ENCODE data around the gene SMO.

The SMO gene

DNA sequence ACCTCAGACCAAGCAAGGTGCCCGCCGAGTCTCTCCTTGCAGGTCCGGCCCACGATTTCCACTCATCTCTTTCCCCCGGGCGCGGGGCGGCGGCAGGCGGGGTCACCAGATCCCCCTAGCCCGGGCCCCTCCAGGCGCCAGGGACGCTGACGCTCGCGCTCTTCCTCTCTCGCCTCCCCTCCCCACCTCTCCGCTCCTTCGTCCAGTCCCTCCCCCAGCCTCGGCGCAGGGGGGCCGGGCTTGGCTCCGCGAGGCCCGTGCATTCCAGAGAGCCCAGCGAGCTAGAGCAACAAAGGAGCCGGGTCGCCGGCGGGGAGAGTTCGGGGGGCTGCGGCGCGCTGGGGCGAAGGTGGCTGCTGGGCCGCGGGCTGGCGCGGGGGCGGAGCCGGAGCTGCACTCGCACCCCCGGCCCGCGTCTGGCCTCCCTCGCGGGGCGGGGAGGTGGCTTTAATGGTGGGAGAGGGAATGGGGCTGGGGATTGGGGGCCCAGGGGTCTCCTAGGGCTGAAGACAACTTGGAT, at the start of gene SMO:
SMO (plus strand) TSS at position 262 of the 520 bp plus-strand sequence. CDS start 519 bp downstream, outside the sequence.
- DNase-seq (ENCODE audit: low read depth) = no peak

DNA sequence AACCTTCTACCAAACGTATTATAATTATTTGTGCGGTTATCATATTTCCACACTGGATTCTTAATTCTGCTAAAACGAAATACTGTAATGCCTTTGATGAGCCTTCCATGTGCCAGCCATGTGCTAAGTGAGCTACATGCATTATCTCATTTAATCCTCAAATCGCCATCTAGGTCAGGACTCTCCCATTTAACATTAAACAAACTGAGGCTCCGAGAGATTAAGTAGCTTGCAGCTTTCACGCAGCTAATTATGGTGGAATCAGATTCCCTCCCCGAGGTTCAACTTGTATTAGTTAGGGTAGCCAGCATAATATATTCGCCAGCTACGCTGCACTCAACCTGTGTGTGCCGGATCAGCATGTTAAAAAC, 44.7 kb upstream of the SMO start:
- no peak for DNase-seq (ENCODE audit: low read depth)

DNA sequence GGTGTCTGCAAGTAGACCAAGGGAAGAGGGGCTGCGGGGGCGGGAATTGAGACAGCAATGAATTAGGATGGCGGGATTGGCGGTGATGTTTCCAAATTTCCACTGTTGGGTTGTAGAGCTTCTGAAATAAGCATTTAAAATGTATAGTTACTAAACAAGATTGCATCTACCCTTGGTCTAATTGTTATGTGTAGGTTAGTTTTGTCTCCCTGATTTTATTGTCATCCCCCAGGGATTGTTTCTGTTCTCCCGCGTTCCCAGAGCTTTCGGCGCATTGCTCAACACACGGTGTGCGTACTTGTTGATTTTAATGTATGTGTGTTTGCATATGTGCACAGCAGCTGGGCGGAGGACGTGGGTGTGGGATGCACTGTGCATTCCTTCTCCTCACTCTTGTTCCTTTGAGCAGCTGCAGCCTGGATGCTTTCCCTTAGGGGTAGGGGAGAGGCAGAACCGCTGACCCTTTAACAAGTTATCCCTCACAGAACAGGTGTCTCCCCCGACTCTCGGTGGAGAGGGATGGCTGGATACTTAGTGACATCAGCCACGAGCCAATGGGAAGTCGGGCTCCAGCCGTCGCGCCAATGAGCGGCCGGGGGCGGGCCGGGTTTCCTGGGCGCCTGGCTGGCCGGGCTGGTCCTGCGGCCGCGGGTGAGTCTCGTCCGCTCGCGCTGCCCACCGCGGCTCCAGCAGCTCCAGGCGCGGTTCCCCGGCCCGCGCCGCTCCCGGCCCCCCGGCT, 44.2 kb upstream of the SMO start, which contains the start of gene TSPAN33:
TSPAN33 (plus strand) TSS at position 613 of the 739 bp plus-strand sequence. CDS start 274 bp downstream, outside the sequence.
- peak; percentile 37 for DNase-seq (ENCODE audit: low read depth)

DNA sequence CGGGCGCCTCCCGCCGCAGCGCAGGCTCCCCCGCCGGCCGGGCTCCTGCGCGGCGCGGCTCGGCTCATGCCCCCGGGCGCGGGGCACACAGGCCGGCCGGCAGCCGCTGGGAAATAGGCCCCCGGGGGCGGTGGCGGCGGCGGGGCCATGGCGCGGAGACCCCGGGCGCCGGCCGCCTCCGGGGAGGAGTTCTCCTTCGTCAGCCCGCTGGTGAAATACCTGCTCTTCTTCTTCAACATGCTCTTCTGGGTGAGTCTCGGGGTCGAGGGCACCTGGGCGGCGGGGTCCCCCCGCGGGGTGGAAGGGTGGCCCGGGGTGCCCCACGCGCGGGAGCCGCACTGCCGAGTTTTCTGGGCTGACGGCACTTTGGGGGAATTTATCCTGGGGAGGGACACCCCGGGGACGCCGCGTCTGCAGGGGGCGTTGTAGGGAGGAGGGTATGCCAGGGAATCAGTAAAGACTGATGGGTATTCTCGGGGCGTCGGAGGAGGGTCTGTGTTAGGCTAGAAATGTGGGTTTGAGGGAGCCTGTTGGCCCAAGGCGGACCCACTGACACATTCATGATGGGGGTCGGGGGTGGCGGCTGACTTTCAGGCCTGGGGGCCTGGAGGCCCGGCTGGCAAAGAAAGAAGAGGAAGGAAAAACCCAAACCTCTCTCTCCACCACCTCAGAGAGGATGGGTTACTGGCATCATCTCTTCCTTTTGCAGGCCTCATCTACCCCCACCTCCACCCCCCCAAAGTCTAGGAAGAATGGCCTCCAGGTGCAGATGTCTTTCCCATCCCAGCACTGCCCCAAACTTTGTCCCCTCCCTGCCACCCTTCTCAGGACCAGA, 43.4 kb upstream of the SMO start:
- peak; percentile 15 for DNase-seq (ENCODE audit: low read depth)

DNA sequence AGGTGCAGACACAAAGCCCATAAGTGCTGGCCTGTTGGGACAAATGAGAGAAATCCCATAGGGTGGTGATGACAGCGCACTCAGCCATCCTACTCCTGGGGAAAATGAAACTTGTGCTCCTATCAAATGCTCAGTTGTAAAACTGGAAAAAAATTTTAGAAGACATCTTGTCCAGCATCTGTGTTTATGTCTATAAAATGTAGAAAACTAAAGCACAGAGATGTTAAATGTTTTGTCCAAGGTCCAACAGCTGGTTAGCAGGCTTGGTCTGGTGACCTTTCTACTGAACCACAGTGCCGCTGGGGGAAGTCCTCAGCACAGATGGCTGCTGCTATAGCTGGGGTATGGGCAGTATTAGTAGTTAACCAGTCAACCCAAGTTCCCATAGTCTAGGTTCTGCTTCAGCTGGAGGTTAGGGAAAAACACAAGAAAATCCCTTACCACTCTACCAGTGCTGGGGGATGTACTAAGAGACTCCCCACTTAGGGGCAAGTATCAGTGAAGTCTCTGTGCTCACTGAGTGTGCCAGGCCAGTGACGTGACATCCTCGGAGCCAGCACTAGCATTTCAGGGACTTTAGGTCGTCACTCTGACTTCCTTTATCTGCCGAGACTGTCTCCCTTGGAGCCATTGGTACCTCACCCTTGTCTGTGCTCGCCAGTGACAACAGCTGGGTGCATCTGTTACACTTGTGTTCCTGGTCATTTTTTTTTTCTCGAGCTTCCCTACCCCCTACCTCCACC, 42.0 kb upstream of the SMO start:
- DNase-seq (ENCODE audit: low read depth) = no peak

DNA sequence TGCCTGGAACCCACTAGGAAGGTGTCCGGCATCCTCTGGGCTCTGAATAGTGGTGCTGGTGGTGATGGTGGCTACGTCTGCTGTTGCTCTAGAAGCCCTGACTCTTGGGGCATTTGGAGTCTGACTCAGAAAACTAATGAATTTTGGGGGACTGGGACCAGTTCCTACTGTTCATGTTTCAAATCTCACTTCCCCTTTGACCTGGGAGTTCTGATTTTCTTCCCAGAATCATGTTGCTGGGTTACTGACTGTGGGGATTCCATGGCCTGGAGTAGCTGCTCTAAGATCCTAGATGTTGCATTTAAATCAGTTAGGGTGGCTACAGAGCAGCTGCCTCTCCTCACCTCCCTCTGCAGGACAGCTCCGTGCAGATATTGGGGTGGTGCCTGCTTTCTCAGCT, 40.7 kb upstream of the SMO start:
- no peak for DNase-seq (ENCODE audit: low read depth)

DNA sequence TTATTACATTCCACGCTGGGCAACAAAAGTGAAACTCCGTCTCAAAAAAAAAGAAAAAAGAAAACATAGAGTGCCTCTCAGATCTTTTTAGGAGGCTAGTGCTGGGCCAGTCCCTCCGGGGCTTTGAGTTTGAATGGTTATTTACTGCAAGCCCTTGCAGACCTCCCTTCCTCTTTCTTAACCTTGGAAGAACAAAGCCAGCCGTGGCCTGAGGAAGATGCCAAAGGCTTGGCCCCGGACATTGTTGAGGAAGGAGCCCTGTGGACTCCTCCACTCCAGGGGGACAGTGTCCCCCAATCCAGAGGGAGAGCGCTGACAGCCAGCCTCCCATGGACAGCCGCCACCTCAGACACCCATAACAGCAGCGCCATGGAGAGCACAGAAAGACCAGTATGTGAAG, 38.9 kb upstream of the SMO start:
- no peak for DNase-seq (ENCODE audit: low read depth)

DNA sequence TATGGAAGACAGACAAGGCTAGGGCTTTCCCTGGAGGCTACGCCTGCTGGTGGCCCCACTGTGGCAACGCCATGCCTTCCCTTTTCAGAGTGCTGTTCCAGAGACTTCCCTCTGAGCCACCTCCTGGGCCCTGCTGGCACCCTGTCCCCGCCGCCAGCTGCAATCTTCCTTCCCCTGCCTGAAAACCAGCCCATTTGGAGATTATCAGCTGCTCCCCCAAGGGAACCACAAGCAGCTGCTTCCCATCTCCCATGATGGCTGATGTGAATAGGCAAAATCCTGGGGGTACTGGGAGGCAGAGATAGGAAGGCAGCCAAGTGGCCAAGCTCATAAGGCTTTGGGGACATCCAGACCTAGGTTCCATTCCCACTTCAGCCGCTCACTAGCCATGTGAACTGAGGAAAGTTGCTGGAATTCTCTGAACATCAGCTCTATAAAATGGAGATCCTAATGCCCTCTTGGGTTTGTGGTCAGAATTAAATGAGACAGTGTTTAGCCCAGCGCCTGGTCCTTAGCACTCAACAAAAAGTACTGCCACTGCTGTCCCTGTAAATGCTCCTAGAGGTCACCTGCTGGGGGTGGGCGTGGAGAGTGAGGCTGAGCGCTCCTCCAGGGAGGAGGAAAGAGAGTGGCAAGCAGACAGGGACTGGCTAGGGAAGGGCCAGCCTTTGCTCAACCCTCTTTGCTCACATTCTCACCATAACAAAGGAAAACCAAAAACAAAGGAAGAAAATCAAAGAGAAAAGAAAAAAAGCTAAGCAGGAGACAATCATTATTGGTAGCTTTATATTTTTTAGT, 38.0 kb upstream of the SMO start:
- DNase-seq (ENCODE audit: low read depth) = no peak

DNA sequence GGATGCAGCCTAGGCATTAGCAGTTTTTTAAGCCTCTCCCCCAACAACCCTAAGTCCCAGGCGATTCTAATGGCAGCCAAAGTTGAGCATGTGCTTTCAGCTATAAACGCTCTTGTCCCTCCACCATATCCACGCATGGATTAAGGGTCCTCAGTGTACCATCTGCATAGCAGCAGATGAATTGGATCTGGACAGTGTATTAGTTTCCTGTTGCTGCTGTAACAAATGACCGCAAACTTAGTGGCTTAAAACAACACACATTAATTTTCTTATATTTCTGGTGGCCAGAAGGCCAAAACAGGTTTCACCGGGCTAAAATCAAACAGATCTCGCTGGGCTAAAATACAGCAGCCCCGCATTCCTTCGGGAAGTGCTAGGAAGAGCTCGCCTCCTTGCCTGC, 30.8 kb upstream of the SMO start:
- no peak for DNase-seq (ENCODE audit: low read depth)

DNA sequence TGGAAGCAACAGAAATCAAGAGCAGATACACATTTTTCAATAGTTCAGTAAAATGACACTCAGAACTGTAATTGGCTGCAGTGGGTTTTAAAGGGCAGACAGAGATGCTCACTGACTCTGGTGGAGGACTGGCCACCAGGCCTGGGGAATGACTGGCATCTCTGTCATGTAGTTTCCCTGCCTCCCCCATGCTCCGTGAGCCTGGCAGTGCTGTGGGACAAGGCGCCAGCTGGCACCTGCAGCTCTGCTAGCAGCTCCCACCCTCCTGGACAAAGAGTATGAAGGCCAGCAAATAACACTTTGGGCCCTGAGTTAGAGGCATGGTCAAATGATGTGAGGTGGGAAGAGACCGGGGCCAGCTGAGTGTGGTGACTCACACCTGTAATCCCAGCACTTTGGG, 28.9 kb upstream of the SMO start:
- no peak for DNase-seq (ENCODE audit: low read depth)

DNA sequence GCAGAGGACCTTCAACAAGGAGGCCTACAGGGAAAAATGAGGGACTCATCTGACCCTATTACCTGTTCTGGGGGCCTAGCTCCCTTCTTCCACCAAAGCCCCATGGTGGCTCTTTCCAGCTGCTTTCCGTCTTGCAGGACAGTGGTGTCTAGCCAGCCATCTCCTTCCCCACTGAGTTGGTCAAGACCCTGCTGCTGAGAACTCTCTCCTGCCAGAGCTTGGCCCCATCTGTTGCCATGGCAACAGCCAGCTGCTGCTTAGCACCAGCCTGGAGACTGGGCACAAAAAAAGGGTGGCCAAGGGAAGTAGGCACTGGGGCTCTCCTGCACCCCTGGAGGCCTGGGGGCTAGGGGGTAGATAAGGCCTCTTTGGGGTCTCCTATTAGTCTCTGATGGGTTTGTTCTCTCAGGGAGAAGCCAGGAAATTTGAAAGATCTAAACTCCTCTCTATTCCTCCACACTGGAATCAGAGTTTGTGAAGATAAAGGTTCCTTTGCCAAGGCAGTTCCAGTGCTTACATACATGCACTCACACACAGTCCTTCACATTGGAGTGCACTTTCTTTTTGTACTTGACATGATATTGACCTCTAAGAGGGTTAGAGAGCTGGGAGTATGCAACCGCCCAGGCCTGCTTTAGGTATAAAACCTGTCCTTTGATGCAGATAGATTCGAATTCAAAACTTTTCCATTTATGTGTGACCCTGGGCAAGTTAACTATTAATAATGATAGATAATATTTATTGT, 28.1 kb upstream of the SMO start:
- DNase-seq (ENCODE audit: low read depth) = no peak

DNA sequence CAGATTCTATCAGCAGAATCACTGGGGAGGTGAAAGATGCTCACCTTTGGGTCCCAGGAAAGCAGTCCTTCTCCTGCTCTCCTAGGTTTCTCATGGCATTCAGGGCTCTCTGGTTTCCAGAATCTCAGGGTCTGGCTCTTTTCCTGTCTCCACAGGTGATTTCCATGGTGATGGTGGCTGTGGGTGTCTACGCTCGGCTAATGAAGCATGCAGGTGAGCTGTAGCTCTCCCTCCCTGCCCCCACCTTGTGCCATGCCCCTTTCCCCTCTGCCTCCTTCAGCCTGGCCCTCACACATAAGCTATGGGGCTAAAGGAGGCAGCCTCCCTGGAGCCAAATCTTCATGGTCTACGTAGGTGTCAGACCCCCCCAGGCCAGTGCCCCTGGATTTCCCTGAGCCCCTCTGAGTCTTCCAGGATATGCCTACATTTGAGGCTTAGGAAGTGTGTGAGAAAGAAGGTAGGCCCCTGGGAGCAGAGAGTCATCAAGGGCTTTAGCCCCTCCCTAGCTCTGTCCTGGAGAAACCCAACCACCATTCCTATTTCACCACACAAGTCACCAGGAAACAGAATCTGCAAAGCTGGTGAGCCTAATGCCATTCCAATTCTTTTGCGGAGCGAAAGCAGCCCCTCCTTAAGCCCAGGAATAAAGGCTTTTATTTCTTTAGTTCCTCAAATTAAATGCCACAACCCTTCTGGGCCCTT, 26.8 kb upstream of the SMO start:
- DNase-seq (ENCODE audit: low read depth) = no peak

DNA sequence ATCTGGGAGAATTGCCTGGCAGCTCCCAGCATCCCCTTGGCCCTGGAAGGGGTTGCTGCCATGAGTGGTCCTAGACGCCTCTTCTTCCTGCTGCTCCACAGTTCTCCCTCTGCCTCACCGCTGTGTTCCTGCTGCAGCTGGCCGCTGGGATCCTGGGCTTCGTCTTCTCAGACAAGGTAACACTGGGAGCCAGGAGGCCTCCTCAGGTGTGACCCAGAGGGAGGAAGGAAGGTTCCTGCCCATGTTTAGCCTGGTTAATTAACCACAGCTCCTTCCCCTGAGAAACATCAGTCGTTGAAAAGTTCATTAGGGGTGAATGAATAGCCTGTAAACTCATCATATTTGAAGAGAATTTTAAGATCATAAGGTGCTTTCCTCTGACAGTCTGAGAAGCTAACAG, 25.7 kb upstream of the SMO start:
- no peak for DNase-seq (ENCODE audit: low read depth)

DNA sequence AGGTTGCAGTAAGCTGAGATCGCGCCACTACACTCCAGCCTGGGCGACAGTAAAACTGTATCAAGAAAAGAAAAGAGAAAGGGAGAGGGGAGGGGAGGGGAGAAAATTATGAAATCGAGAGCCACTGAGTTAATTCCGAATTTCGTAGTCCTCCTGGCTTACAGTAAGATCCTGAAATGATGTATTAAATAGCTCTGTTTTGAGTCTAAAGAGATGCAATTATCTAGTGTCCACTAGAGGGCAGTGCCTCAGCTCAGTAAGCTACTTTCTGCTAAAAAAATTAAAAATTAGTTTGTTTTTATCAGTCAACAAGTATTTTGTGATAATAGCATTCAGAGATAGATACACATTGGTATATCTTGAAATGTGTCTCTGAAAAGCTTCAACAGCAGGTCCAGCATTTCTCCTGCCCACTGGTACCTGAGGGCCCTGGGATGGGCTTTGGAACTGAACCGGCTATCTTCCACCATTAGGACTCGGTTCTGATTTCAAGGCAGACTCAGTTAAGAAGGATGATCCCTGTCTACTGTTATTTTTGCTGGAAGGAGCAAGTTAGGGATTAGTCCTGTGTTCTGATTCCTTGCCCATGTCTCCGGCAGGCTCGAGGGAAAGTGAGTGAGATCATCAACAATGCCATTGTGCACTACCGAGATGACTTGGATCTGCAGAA, 24.4 kb upstream of the SMO start:
- no peak for DNase-seq (ENCODE audit: low read depth)

DNA sequence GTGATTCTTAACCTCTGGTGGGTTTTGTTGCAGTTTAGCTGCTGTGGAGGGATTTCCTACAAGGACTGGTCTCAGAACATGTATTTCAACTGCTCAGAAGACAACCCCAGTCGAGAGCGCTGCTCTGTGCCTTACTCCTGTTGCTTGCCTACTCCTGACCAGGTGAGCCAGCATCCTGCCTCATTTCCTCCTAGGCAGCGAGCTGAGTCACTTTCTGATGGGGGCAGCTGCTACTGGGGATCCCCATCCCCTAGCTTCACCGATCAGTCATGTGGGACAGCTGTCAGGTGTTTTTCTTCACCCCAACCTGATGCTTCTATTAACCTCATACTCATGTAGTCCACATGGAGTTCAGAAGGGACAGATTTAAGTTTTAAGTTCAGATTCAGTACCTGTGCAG, 21.7 kb upstream of the SMO start:
- no peak for DNase-seq (ENCODE audit: low read depth)

DNA sequence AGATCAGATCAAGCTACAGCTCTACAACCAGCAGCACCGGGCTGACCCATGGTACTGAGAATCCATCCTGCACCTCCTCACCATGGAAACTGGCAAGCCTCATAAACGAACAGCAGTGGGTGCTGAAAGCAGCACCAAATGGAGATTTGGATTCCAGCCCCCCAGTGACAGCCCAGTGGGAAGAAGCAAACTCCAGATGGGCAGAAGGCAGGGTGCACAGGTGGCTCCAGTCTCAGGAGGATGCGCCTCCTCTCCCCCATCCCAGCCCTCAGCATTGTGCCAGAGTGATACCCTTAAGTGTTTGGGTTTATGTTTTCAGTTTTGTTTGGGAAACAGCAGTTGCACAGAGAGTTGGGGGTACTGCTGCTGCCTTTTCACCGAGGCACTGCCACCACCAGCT, 20.6 kb upstream of the SMO start:
- no peak for DNase-seq (ENCODE audit: low read depth)

DNA sequence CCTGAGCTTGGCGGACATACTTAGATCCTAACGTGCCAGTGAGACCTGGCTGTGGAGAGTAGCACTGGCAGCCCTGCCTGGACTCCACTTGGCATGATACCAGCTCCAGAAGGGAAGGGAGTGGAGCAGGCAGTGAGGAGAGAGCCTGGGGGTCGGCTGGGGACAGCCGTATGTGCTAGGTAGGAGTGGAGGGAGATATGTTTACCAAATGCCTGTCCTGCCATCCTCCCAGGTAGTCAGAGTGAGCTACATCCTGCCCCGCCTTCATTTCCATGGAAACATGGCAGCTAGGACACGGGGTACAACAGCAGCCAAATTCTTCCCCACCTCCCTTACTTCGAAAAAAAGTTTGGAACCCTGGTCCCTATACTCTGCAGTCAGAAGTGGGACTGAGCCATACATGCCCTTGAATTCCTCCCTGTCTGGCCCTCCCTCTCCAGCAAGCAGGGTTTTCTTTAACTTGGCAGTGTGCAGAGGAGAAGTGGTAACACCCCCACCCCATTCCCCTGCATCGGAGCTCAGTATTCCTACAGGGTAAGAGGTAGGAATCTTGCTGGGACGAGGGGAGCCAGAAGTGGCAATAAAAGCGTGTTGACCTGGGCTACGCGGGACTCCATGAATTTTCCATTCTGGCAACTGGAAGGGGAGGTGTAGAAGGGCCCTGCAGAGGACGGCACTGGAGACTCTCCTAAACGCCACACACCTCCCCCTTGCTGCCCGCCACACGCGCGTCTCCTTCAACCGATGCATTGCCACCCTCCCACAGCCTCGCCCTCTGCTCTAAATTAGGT, 20.0 kb upstream of the SMO start:
- no peak for DNase-seq (ENCODE audit: low read depth)

DNA sequence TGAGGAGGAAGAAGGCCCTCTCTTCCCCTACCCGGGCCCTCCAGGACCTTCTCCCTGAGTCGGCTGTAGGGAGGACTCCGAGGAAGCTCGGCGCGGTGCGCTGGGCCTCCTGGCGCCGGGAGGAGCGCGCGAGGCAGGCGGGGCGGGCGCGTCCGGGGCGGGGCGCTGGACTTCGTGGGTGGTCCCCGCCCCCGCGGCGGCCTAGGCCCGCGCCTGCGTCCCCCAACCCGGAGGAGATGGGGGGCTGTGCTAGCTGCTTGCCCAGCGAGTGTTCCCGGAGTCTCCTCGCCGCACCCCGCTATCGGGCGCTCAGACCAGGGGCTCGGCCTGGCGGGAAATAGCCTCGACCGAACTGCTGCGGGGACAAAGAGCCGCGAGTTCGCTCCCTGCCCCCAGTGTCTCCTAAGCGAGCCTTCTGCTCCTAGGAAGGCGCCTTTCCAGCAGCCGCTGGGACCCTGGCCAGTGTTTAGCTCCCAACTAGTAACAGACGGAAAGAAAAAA, 19.2 kb upstream of the SMO start:
- no peak for DNase-seq (ENCODE audit: low read depth)

All from stimulated activated CD8-positive, alpha-beta memory T cell treated with anti-CD3 and anti-CD28 coated beads, Interleukin-15, amount 100 ng/mL, for 1 hour (primary cell).